ENCODE data around the gene SLC9A2. TPM values are rescaled to one million over a fixed set of nuclear protein-coding genes. Genes with fewer than 3 reads are reported as not detected.

Gene SLC9A2
- total and polyA plus RNA-seq, 2 of the 13 experiments (the other 11 are each of a cell fraction or from before 2014, with no cell fraction given) = 0.02 TPM; not detected in 1

- peak; percentile 21; the same call in 1 of the 2 replicates for TF ChIP-seq ZNF792 (CRISPR knock-in tag; IDR thresholded peaks at IDR 0.05)
- TF ChIP-seq ELF1 (CRISPR knock-in tag; IDR thresholded peaks at IDR 0.05) = peak; percentile 78
- TF ChIP-seq NR2F6 (IDR thresholded peaks at IDR 0.05) = no peak
- TF ChIP-seq NR2F6 (CRISPR knock-in tag; IDR thresholded peaks at IDR 0.05) = 0 out of 2 replicates have a peak, but pooled peaks have one; percentile 22
- 0 out of 2 replicates have a peak, but pooled peaks have one; percentile 35 for TF ChIP-seq HMG20B (CRISPR knock-in tag; conservative IDR thresholded peaks at IDR 0.05)
- no peak for TF ChIP-seq HDAC6 (IDR thresholded peaks at IDR 0.05; ENCODE audit: low read depth, low read length)
- TF ChIP-seq MTA1 (CRISPR knock-in tag; IDR thresholded peaks at IDR 0.05; ENCODE audit: borderline replicate concordance) = peak; percentile 64; the same call in 1 of the 2 replicates
- TF ChIP-seq NRL (CRISPR knock-in tag; IDR thresholded peaks at IDR 0.05; ENCODE audit: borderline replicate concordance) = peak; percentile 94
- no peak; the same call in 1 of the 2 replicates for TF ChIP-seq HNF4G (IDR thresholded peaks at IDR 0.05; ENCODE audit: borderline replicate concordance, low read depth, low read length)
- TF ChIP-seq HNF4G (CRISPR knock-in tag; IDR thresholded peaks at IDR 0.05; ENCODE audit: borderline replicate concordance, low read depth) = peak; percentile 50; the same call in 1 of the 2 replicates
- TF ChIP-seq ZNF33A (CRISPR knock-in tag; IDR thresholded peaks at IDR 0.05; ENCODE audit: borderline replicate concordance) = peak; percentile 22; the same call in 1 of the 2 replicates
- no peak for TF ChIP-seq ATAD3A (CRISPR knock-in tag; IDR thresholded peaks at IDR 0.05)
- TF ChIP-seq POLR2G (IDR thresholded peaks at IDR 0.05; ENCODE audit: low read depth, low read length) = peak; percentile 97
- peak; percentile 86; the same call in 1 of the 2 replicates for TF ChIP-seq TGIF2 (CRISPR knock-in tag; IDR thresholded peaks at IDR 0.05)
- TF ChIP-seq CHD4 (IDR thresholded peaks at IDR 0.05; ENCODE audit: borderline replicate concordance, low read length) = no peak
- peak; percentile 25; the same call in 1 of the 2 replicates for TF ChIP-seq KLF13 (CRISPR knock-in tag; IDR thresholded peaks at IDR 0.05)
- TF ChIP-seq AHR (CRISPR knock-in tag; IDR thresholded peaks at IDR 0.05) = peak; percentile 85
- no peak for TF ChIP-seq ZNF761 (CRISPR knock-in tag; conservative IDR thresholded peaks at IDR 0.05)
- TF ChIP-seq ZNF331 (CRISPR knock-in tag; IDR thresholded peaks at IDR 0.05) = 0 out of 2 replicates have a peak, but pooled peaks have one; percentile 64
- TF ChIP-seq ELF3 (CRISPR knock-in tag; IDR thresholded peaks at IDR 0.05) = peak; percentile 91
- peak; percentile 81 for TF ChIP-seq ZFY (CRISPR knock-in tag; IDR thresholded peaks at IDR 0.05)
- TF ChIP-seq AHDC1 (CRISPR knock-in tag; IDR thresholded peaks at IDR 0.05; ENCODE audit: borderline replicate concordance) = peak; percentile 45; the same call in 1 of the 2 replicates
- TF ChIP-seq IRF9 (CRISPR knock-in tag; IDR thresholded peaks at IDR 0.05; ENCODE audit: borderline replicate concordance) = peak; percentile 41; the same call in 1 of the 2 replicates
- no peak for TF ChIP-seq JUNB (CRISPR knock-in tag; IDR thresholded peaks at IDR 0.05; ENCODE audit: borderline replicate concordance)
These were observed 117.4 kb downstream of the SLC9A2 start (continued) for GRCh38 chr2:102736410-102737409.

Data from HepG2 (cell line).